Measurements from ENCODE around the gene URB1.
"Not testable (repeated sequence)": the region's sequence is repeated elsewhere in the genome, so short reads cannot be mapped to it uniquely, and the experiment has no call there.

URB1 gene

DNA sequence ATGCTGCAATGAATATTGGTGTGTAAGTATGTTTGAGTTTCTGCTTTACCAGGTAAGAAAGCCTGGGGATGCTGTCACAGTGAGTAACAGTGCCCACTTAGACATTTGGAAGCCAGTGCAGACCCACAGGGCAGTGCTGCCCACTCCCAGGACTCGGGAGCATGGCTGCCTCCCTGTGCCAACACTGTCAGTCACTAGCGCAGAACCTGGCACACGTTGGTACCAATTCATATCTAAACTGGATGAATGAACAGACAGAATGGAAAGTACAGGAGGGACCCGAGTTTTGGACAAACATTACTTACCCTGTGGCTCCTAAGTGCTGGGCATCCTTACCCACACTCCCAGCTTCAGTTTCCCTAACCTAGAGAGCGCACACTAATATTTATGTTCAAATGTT lies 18.1 kb upstream of the URB1 start:
- Histone ChIP-seq H3K4me3 (ENCODE audit: low read depth, low read length) (no peak overlapping the region), H3K9me3 (ENCODE audit: control insufficient read depth, insufficient read depth, low read depth, low read length) (no peaks in the 10 kb centered on the region), H3K36me3 (ENCODE audit: control insufficient read depth, insufficient read depth, low read length) (no peaks in the 10 kb centered on the region), H3K27ac (ENCODE audit: low read depth, low read length) (no peak overlapping the region), H3K9ac (ENCODE audit: low read length) (no peak overlapping the region), H3K27me3 (ENCODE audit: control insufficient read depth, insufficient read depth, low read length) (peaks cover 75% of the 10 kb centered on the region), H3K4me1 (ENCODE audit: control insufficient read depth, insufficient read depth, low read length) (peaks cover 29% of the 10 kb centered on the region)

DNA sequence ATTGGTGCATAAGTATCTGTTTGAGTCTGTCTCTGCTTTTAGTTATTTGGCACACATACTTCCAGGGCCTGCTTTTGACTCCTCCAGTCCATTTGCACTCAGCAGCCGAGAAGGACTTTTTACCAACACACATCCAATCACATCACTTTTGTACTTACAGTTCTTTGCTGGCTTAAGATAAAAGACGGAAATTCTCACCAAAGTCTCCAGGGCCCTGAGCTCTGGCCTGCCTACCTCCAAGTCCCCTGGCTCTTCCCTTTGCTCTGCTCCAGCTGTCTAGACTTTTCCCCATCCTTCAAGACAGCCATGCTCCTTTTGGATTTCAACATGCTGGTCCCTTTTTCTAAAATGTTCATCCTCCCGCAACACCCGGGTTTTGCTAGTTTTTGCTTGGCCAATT lies 17.5 kb upstream of the URB1 start:
- Histone ChIP-seq H3K9ac (ENCODE audit: low read length) (no peak overlapping the region), H3K4me3 (ENCODE audit: low read depth, low read length) (no peak overlapping the region), H3K4me1 (ENCODE audit: control insufficient read depth, insufficient read depth, low read length) (peaks cover 22% of the 10 kb centered on the region), H3K27ac (ENCODE audit: low read depth, low read length) (no peak overlapping the region), H3K36me3 (ENCODE audit: control insufficient read depth, insufficient read depth, low read length) (no peaks in the 10 kb centered on the region), H3K27me3 (ENCODE audit: control insufficient read depth, insufficient read depth, low read length) (peaks cover 69% of the 10 kb centered on the region), H3K9me3 (ENCODE audit: control insufficient read depth, insufficient read depth, low read depth, low read length) (no peaks in the 10 kb centered on the region)

DNA sequence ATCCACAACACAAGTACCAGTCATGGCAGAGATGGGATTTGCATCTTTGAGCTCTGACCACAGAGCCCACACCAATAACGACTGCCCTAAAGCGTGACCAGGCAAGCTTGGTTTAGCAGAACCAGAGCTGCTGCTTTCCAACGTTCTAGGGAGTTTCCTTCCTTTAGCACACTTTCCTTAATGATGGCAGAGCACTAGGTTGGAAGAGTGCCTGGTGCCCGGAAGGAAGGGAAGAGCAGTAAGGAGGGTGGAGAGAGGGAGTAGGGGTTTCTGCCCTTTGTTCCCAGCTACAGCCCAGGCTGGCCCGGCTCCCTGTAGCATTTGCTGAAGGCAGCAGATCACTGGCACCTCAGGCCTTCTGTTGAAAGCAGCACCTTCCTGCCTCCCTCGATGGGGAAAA lies 13.6 kb upstream of the URB1 start:
- Histone ChIP-seq H3K36me3 (ENCODE audit: control insufficient read depth, insufficient read depth, low read length) (no peaks in the 10 kb centered on the region), H3K9ac (ENCODE audit: low read length) (no peak overlapping the region), H3K27ac (ENCODE audit: low read depth, low read length) (no peak overlapping the region), H3K9me3 (ENCODE audit: control insufficient read depth, insufficient read depth, low read depth, low read length) (no peaks in the 10 kb centered on the region), H3K27me3 (ENCODE audit: control insufficient read depth, insufficient read depth, low read length) (peaks cover 30% of the 10 kb centered on the region), H3K4me1 (ENCODE audit: control insufficient read depth, insufficient read depth, low read length) (peaks cover 4% of the 10 kb centered on the region; the same call in 1 of the 2 replicates), H3K4me3 (ENCODE audit: low read depth, low read length) (no peak overlapping the region)

DNA sequence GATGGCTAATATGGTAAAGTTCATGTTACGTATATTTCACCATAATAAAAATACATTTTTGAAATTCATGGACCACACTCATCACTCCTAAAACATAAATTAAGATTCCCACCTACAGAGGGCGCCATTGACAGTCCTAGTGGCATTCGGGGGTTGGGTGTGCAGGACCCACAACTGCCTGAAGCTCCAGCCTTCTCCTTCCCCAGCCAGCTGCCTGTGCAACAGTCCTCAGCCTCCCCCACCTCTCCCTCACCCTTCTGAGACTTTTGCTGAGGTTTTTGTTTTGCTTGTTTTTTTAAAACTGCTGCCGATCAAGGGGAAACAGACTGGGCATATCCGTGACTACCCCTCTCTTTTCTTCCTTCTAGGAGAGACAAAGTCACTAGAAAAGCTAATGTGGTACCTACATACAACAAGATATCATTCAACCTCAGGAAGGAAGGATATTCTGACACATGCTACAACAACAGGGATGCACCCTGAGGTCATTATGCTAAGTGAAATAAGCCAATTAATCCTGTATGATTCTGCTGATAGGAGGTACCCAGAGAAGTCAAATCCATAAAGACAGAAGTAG lies 10.5 kb upstream of the URB1 start:
- no peaks in the 10 kb centered on the region for H3K36me3 ChIP-seq (ENCODE audit: control insufficient read depth, insufficient read depth, low read length)
- no peak overlapping the region for H3K27ac ChIP-seq (ENCODE audit: low read depth, low read length)
- no peak overlapping the region for H3K4me3 ChIP-seq (ENCODE audit: low read depth, low read length)
- H3K9ac ChIP-seq (ENCODE audit: low read length), result no peak overlapping the region
- H3K4me1 ChIP-seq (ENCODE audit: control insufficient read depth, insufficient read depth, low read length), result peaks cover 4% of the 10 kb centered on the region; the same call in 1 of the 2 replicates
- no peaks in the 10 kb centered on the region for H3K9me3 ChIP-seq (ENCODE audit: control insufficient read depth, insufficient read depth, low read depth, low read length)
- no peaks in the 10 kb centered on the region; the same call in 1 of the 2 replicates for H3K27me3 ChIP-seq (ENCODE audit: control insufficient read depth, insufficient read depth, low read length)

DNA sequence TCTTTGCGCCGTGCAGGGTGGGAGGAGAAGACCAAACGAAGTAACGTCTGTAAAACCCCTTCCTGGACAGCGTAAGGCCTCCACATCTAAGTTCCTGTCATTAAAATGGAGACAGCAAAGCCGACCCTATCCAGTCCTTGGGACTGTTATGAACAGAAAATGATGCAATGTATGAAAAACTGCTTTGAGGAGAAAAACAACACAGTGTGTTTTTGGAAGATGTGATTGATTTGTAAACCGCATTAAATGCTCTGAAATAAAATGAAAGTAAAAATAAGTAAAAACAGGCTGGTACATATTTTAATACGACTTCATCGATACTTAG lies 827 bp upstream of the URB1 start:
- Histone ChIP-seq H3K27ac (ENCODE audit: low read depth, low read length) (no peak overlapping the region), H3K4me3 (ENCODE audit: low read depth, low read length) (peak overlapping the region; percentile 100), H3K9ac (ENCODE audit: low read length) (no peak overlapping the region), H3K4me1 (ENCODE audit: control insufficient read depth, insufficient read depth, low read length) (peaks cover 12% of the 10 kb centered on the region), H3K9me3 (ENCODE audit: control insufficient read depth, insufficient read depth, low read depth, low read length) (peaks cover 7% of the 10 kb centered on the region; the same call in 1 of the 2 replicates), H3K36me3 (ENCODE audit: control insufficient read depth, insufficient read depth, low read length) (peaks cover 13% of the 10 kb centered on the region), H3K27me3 (ENCODE audit: control insufficient read depth, insufficient read depth, low read length) (no peaks in the 10 kb centered on the region)

DNA sequence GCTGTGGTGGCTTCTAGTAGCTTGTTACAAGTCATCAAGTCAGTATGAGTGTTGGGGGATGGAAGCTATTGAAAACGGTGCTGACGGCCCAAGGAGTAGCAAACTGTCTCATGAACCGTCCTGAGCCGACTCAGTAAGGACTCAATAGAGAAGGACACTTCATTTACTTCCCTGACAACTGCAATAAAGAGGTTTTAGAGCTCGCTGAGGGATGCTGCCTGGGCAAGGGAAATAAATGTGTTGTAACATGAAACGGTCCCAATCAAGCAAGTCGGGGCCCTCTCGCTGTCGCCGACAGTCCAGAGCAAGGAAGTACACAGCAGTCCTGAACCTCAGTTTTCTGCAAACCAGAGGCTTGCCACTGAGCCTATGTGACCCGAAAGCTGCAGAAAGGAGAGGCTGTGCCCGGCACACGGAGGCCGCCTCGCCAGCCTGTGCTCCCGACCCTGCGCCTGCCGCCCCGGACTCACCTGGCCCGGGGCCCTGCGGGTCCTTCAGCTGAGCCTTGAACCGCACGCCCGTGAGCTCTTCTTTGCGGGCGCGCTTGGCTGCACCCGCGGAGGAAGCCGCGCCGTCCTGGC lies 423 bp downstream of the URB1 start:
- H3K4me3 ChIP-seq (ENCODE audit: low read depth, low read length), result peak overlapping the region; percentile 100
- peaks cover 17% of the 10 kb centered on the region for H3K36me3 ChIP-seq (ENCODE audit: control insufficient read depth, insufficient read depth, low read length)
- peaks cover 7% of the 10 kb centered on the region; the same call in 1 of the 2 replicates for H3K9me3 ChIP-seq (ENCODE audit: control insufficient read depth, insufficient read depth, low read depth, low read length)
- H3K9ac ChIP-seq (ENCODE audit: low read length), result peak overlapping the region; percentile 89
- peak overlapping the region; percentile 72 for H3K27ac ChIP-seq (ENCODE audit: low read depth, low read length)
- peaks cover 14% of the 10 kb centered on the region for H3K4me1 ChIP-seq (ENCODE audit: control insufficient read depth, insufficient read depth, low read length)
- H3K27me3 ChIP-seq (ENCODE audit: control insufficient read depth, insufficient read depth, low read length), result no peaks in the 10 kb centered on the region

DNA sequence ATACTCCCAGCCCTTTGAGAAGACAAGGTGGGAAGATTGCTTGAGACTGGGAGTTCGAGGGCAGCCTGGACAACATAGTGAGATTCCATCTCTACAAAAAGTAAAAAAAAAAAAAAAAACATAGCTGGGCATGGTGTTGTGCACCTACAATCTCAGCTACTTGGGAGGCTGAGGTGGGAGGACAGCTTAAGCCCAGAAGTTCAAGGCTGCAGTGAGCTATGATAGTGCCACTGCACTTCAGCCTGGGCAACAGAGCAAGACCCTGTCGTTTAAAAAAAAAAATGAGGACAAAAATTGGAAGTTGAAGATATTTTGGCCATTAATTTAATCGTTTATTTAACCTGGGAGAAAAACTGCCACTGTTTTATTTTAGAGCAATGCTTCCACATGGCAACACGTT lies 1.1 kb downstream of the URB1 start:
- H3K4me1 ChIP-seq (ENCODE audit: control insufficient read depth, insufficient read depth, low read length), result peaks cover 14% of the 10 kb centered on the region
- H3K9ac ChIP-seq (ENCODE audit: low read length), result no peak overlapping the region
- no peaks in the 10 kb centered on the region for H3K27me3 ChIP-seq (ENCODE audit: control insufficient read depth, insufficient read depth, low read length)
- peaks cover 17% of the 10 kb centered on the region for H3K36me3 ChIP-seq (ENCODE audit: control insufficient read depth, insufficient read depth, low read length)
- H3K4me3 ChIP-seq (ENCODE audit: low read depth, low read length), result peak overlapping the region; percentile 100
- peaks cover 7% of the 10 kb centered on the region; the same call in 1 of the 2 replicates for H3K9me3 ChIP-seq (ENCODE audit: control insufficient read depth, insufficient read depth, low read depth, low read length)
- no peak overlapping the region for H3K27ac ChIP-seq (ENCODE audit: low read depth, low read length)

DNA sequence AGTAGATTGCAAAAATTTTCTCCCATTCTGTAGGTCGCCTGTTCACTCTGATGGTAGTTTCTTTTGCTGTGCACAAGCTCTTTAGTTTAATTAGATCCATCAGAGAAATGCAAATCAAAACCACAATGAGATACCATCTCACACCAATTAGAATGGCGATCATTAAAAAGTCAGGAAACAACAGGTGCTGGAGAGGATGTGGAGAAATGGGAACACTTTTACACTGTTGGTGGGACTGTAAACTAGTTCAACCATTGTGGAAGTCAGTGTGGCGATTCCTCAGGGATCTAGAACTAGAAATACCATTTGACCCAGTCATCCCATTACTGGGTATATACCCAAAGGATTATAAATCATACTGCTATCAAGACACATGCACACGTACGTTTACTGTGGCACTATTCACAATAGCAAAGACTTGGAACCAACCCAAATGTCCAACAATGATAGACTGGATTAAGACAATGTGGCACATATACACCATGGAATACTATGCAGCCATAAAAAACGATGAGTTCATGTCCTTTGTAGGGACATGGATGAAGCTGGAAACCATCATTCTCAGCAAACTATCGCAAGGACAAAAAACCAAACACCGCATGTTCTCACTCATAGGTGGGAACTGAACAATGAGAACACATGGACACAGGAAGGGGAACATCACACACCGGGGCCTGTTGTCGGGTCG lies 2.1 kb downstream of the URB1 start:
- not testable (repeated sequence) for H3K9me3 ChIP-seq (ENCODE audit: control insufficient read depth, insufficient read depth, low read depth, low read length); H3K27me3 ChIP-seq (ENCODE audit: control insufficient read depth, insufficient read depth, low read length); H3K9ac ChIP-seq (ENCODE audit: low read length); H3K27ac ChIP-seq (ENCODE audit: low read depth, low read length); H3K4me3 ChIP-seq (ENCODE audit: low read depth, low read length)
- Histone ChIP-seq H3K36me3 (ENCODE audit: control insufficient read depth, insufficient read depth, low read length) (peaks cover 21% of the 10 kb centered on the region), H3K4me1 (ENCODE audit: control insufficient read depth, insufficient read depth, low read length) (peaks cover 14% of the 10 kb centered on the region)

DNA sequence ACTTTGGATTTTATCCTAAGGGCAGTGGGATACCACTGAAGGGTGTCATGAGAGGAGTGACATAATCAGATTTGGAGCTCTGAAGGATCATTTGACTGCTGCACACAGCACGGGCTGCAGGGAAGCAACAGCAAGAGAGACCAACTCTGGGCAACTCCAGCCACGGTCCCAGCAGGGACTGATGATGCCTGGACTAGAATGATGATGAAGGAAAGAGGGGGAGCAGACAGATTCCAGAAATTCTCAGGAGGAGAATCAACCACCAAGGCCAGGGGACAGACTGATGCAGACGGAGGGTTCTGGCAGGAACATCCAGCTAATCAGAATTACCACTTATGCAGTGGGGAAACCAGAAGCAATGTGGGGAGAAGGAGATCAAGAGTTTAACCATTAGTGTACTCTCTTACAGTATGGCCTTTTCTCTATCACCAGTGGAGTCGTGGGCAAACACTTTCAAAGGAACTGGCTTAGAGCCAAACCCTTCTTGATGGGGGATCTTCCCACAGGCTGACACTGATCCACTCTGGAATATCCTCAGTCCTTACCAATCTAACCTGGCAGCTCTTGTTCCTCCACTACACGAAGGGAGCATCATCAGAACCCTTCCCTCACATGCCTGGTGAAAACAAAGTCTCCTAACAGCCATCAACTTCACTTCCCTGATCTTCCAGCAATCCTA lies 3.3 kb downstream of the URB1 start:
- Histone ChIP-seq H3K4me1 (ENCODE audit: control insufficient read depth, insufficient read depth, low read length) (peaks cover 14% of the 10 kb centered on the region), H3K36me3 (ENCODE audit: control insufficient read depth, insufficient read depth, low read length) (peaks cover 31% of the 10 kb centered on the region), H3K9ac (ENCODE audit: low read length) (no peak overlapping the region), H3K9me3 (ENCODE audit: control insufficient read depth, insufficient read depth, low read depth, low read length) (peaks cover 7% of the 10 kb centered on the region; the same call in 1 of the 2 replicates), H3K4me3 (ENCODE audit: low read depth, low read length) (no peak overlapping the region), H3K27ac (ENCODE audit: low read depth, low read length) (no peak overlapping the region), H3K27me3 (ENCODE audit: control insufficient read depth, insufficient read depth, low read length) (no peaks in the 10 kb centered on the region)

DNA sequence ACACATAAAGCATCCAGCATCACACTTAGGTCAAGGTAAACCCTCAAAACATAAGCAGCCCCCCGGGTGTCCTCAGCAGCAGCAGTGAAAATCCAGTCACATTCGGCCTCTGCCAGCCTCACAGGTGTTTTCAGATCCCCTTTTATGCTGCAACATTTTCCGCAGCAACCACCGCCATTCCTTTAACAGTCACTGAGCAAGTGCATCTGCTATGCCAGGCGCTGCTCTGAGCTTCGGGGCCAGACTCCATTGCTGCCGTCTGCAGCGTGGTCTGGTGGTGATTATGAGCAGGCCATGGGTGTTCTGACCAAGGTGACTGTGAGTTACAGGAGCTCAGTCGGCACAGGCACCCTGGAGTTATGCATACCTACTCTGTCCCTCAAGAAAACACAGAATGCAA lies 4.5 kb downstream of the URB1 start:
- H3K36me3 ChIP-seq (ENCODE audit: control insufficient read depth, insufficient read depth, low read length), result peaks cover 42% of the 10 kb centered on the region
- H3K4me3 ChIP-seq (ENCODE audit: low read depth, low read length), result no peak overlapping the region
- H3K27ac ChIP-seq (ENCODE audit: low read depth, low read length), result no peak overlapping the region
- no peaks in the 10 kb centered on the region for H3K27me3 ChIP-seq (ENCODE audit: control insufficient read depth, insufficient read depth, low read length)
- no peak overlapping the region for H3K9ac ChIP-seq (ENCODE audit: low read length)
- 0 out of 2 replicates have a peak, but pooled peaks cover 3% of the 10 kb centered on the region for H3K9me3 ChIP-seq (ENCODE audit: control insufficient read depth, insufficient read depth, low read depth, low read length)
- peaks cover 14% of the 10 kb centered on the region for H3K4me1 ChIP-seq (ENCODE audit: control insufficient read depth, insufficient read depth, low read length)

DNA sequence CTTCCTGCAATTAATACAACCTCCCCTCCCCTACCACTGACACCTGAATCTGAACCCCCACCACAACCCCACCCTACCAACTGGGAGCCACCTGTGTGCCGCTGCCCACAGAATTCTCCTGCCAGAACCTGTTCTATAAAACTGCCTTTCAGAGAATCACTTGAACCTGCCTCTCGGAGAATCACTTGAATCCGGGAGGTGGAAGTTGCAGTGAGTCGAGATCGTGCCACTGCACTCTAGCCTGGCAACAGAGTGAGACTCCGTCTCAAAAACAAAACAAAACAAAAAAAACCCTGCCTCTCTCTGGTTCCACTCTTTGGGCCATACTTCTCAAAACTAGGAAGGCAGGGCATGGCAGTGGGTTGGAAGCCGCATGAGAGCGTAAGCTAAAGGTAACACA lies 5.7 kb downstream of the URB1 start:
- no peak overlapping the region for H3K4me3 ChIP-seq (ENCODE audit: low read depth, low read length)
- no peak overlapping the region for H3K27ac ChIP-seq (ENCODE audit: low read depth, low read length)
- no peak overlapping the region for H3K9ac ChIP-seq (ENCODE audit: low read length)
- no peaks in the 10 kb centered on the region for H3K27me3 ChIP-seq (ENCODE audit: control insufficient read depth, insufficient read depth, low read length)
- H3K4me1 ChIP-seq (ENCODE audit: control insufficient read depth, insufficient read depth, low read length), result peaks cover 14% of the 10 kb centered on the region
- peaks cover 54% of the 10 kb centered on the region for H3K36me3 ChIP-seq (ENCODE audit: control insufficient read depth, insufficient read depth, low read length)
- no peaks in the 10 kb centered on the region for H3K9me3 ChIP-seq (ENCODE audit: control insufficient read depth, insufficient read depth, low read depth, low read length)
